Adrenal gland (tissue), 5 donors: ENCODE results near the gene OSBPL10.

ENCODE experiments used
- POLR2A ChIP-seq, 2 donors: fragments of 450-650 bp; IDR thresholded peaks; one replicate each; pipeline ENCODE4 v1.6.1; 2017; ENCODE audit warnings: antibody characterized with exemption in 2 of 2, mild to moderate bottlenecking in 2 of 2, moderate library complexity in 1 of 2
- TF ChIP-seq, protein P1 (sequence below), 6 experiments: fragments of 450-650 bp in 4 of 6; fragments of 200-600 bp in 2 of 6; sonication (generic) in 1 of 6; IDR thresholded peaks; 1 replicate in 5 of 6; 2 replicates in 1 of 6; pipeline versions ENCODE4 v1.5.1 to v1.8.0; 2016 to 2021; ENCODE audit warnings: antibody characterized with exemption in 6 of 6, mild to moderate bottlenecking in 2 of 6, moderate library complexity in 1 of 6
- donor health status: DM: no; HTN: no; CAD: no.

DNA sequence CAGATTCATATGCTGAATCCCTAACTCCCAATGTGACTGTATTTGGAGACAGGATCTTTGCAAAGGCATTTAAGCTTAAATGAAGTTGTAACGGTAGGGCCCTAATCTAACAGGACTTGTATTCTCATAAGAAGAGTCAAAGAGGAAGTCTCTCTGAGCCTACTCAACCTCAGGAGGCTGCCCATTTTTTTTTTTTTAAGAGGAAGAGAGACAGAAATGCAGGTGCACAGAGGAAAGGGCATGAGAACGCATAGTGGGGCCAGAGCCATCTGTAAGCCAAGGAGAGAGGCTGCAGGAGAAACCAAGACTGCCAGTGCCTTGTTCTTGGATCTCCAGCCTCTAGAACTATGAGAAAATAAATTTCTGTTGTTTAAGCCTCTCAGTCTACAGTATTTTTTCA, 28.9 kb upstream of the OSBPL10 start:
- TF ChIP-seq, protein P1, sequence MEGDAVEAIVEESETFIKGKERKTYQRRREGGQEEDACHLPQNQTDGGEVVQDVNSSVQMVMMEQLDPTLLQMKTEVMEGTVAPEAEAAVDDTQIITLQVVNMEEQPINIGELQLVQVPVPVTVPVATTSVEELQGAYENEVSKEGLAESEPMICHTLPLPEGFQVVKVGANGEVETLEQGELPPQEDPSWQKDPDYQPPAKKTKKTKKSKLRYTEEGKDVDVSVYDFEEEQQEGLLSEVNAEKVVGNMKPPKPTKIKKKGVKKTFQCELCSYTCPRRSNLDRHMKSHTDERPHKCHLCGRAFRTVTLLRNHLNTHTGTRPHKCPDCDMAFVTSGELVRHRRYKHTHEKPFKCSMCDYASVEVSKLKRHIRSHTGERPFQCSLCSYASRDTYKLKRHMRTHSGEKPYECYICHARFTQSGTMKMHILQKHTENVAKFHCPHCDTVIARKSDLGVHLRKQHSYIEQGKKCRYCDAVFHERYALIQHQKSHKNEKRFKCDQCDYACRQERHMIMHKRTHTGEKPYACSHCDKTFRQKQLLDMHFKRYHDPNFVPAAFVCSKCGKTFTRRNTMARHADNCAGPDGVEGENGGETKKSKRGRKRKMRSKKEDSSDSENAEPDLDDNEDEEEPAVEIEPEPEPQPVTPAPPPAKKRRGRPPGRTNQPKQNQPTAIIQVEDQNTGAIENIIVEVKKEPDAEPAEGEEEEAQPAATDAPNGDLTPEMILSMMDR (IDR thresholded peaks at IDR 0.05) = no peak
- no peak for TF ChIP-seq POLR2A (IDR thresholded peaks at IDR 0.05)
